ENCODE results near the gene OGFOD3.

Gene OGFOD3

DNA sequence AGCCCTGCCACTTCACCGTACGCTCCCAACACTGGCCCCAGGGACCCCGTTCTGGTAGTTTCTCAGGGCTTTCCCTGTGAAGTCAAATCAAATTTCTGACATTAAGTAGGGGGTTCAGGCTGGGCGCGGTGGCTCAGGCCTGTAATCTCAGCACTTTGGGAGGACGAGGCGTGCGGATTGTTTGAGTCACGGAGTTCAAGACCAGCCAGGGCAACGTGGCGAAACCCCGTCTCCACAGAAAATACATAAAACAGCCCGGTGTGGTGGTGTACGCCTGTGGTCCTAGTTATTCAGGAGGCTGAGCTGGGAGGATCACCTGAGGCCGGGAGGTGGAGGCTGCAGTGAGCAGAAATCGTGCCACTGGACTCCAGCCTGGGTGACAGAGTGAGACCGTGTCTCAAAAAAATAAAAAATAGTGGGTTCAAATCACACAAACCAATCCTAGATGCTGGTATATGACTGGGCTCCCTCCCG lies 31.5 kb upstream of the OGFOD3 start:
- H3K27ac ChIP-seq: peak overlapping the region; percentile 94

DNA sequence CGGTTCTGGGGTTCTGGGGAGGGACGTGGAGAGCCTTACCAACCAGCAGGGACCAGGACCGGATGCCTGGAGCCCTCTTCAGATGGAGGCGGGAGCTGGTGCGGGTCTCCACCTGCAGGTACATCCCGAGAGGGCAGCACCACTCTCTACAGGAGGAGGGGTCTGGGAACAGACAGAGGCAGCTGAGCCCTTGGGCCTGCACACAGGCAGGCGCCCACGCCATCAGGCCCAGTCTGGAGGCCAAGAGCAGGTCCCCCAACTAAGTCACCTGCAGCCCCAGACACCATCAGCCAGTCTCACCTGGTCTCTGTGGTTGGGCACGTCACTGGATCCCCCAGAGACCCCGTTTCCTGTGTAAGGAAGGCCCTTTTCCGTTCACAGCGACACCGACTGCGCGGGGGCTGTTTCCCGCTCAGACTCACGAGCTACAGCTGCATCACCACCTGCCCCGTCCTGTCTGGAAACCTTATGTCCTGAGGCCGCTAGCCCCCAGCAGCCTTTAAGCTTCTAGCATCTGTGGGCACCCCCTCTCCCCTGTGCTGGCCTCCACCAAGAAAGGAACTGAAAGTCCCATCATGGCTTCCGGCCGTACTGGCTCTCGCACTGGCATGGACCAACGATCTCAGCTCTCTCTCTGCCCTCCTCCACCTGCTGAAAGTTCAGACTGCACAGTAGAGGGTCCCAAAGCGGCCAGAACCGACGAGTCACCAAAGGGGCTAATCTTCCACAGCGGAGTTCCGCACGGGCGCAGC lies 30.9 kb upstream of the OGFOD3 start:
- peak overlapping the region; percentile 94 for H3K27ac ChIP-seq
- TF ChIP-seq CTCF (conservative IDR thresholded peaks at IDR 0.05) (no peak), ZFX (IDR thresholded peaks at IDR 0.05) (no peak)

More for the DNA sequence above, 31.5 kb upstream of the OGFOD3 start:
- no peak for TF ChIP-seq CTCF (conservative IDR thresholded peaks at IDR 0.05)
- TF ChIP-seq ZFX (IDR thresholded peaks at IDR 0.05): no peak

DNA sequence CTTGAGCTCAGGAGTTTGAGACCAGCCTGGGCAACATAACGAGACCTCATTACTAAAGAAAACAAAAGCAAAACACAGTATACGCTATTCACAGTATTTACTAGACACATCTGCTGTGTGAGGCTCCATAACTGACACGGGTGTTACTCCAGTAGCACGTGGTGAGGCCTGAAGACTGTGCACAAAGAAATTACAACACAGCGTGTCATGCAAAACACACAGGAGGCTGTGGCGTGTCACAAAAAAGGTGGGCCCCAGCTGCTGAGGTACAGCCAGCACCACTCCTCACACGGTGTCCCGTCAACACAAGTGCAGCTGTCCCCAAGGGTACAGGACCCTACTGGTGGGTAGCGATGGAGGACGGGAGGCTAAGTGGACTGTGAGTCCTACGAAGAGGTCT lies 29.5 kb upstream of the OGFOD3 start:
- H3K27ac ChIP-seq: no peak overlapping the region
- TF ChIP-seq ZFX (IDR thresholded peaks at IDR 0.05): no peak
- no peak for TF ChIP-seq CTCF (conservative IDR thresholded peaks at IDR 0.05)

DNA sequence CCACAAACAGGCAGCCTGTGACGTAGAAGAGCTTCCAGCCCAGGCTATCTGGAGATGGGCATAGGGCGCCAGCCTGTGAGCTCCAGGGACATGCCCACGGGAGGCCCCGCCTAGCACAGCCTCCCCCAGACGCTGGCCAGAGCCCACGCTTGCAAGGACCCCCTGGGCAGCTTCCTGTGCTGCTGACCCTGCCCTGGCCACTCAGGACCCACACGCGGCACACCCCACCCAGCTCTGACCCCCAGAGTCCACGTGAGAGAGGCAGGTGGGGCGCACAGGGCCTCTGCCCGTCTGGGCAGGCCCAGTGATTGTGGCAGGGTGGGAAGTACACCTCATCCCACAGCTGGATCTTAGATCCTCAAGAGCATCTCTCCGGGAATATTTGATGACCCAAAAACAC lies 28.3 kb upstream of the OGFOD3 start:
- no peak overlapping the region for H3K27ac ChIP-seq
- TF ChIP-seq ZFX (IDR thresholded peaks at IDR 0.05) (no peak), CTCF (conservative IDR thresholded peaks at IDR 0.05) (no peak)

- no peak for TF ChIP-seq CTCF (conservative IDR thresholded peaks at IDR 0.05)
- TF ChIP-seq ZFX (IDR thresholded peaks at IDR 0.05): no peak
These were observed 27.7 kb upstream of the OGFOD3 start for GRCh38 chr17:82446124-82446523.

DNA sequence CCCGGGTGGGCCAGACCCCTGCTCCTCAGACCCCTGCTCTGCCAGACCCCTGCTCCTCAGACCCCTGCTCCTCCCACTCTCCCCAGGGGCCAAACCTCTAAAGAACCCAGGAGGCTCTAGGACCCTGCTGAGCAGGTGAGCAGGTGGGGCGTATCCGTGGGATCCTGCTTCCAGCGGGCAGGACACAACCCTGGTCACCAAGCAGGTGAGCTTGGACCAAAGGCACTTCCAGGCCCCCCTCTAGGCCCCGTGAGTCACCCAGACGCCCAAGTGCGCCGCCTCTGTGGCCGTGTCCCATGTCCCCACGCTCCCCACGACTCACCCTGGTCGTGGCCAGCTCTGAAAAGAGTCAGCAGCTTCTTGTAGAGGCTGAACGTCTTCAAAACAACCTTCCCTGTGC lies 27.2 kb upstream of the OGFOD3 start:
- no peak for TF ChIP-seq CTCF (conservative IDR thresholded peaks at IDR 0.05)
- no peak for TF ChIP-seq ZFX (IDR thresholded peaks at IDR 0.05)
- H3K27ac ChIP-seq: no peak overlapping the region

More at GRCh38 chr17:82446124-82446523, 27.7 kb upstream of the OGFOD3 start:
- no peak overlapping the region for H3K27ac ChIP-seq

DNA sequence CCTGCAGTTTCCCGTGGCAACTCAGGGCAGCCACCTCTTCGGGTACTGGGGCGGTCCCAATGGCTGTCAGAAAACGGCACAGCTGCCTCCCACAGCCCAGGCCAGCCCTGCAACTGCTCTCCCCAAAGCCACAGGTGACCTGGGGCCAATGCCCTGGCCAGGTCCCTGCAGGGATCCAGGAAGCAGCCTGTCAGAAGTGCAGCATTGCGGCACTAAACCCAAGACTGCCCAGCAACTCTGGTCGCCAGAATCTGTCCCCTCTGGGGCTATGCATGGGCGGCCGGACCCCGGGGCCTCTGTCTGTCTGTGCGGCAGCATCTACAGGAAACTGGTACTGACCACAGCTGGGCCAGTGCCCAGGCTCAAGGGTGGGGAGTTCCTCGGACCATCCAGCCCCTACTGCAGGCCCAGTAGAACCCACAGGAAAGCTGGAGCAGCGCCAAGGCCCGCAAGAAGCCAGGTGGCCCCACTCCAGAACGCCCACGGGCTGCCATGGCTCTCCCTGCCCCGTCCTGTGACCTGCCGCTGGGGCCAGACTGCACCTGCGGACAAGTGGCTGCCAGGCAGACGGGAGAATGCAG lies 26.6 kb upstream of the OGFOD3 start:
- TF ChIP-seq CTCF (conservative IDR thresholded peaks at IDR 0.05): no peak
- no peak for TF ChIP-seq ZFX (IDR thresholded peaks at IDR 0.05)

More for the DNA sequence above, 26.6 kb upstream of the OGFOD3 start:
- no peak overlapping the region for H3K27ac ChIP-seq

Data from C4-2B (cell line).